A549 treated with AZD9567 at 1 μM for 4 hours (cell line): ENCODE measurements around the gene CABLES1. TPM values are rescaled to one million over a fixed set of nuclear protein-coding genes. Genes with fewer than 3 reads are reported as not detected.

ENCODE experiments used
- total RNA-seq: library from RNA; stranded (reverse); fragments of 200-300 nt; extraction: Qiagen RNA extraction; gene quantifications from 5 replicates; pipeline ENCODE4 v1.2.3, GENCODE V29; 2022; ENCODE audit not compliant: insufficient read depth

The CABLES1 gene, protein sequence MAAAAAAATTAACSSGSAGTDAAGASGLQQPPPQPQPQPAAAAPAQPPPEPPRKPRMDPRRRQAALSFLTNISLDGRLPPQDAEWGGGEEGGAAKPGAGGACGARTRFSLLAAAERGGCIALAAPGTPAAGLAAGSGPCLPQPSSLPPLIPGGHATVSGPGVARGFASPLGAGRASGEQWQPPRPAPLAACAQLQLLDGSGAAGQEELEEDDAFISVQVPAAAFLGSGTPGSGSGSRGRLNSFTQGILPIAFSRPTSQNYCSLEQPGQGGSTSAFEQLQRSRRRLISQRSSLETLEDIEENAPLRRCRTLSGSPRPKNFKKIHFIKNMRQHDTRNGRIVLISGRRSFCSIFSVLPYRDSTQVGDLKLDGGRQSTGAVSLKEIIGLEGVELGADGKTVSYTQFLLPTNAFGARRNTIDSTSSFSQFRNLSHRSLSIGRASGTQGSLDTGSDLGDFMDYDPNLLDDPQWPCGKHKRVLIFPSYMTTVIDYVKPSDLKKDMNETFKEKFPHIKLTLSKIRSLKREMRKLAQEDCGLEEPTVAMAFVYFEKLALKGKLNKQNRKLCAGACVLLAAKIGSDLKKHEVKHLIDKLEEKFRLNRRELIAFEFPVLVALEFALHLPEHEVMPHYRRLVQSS
- 11.5 to 20.4 TPM (median 11.7 TPM) in 5 replicates for total RNA-seq

DNA sequence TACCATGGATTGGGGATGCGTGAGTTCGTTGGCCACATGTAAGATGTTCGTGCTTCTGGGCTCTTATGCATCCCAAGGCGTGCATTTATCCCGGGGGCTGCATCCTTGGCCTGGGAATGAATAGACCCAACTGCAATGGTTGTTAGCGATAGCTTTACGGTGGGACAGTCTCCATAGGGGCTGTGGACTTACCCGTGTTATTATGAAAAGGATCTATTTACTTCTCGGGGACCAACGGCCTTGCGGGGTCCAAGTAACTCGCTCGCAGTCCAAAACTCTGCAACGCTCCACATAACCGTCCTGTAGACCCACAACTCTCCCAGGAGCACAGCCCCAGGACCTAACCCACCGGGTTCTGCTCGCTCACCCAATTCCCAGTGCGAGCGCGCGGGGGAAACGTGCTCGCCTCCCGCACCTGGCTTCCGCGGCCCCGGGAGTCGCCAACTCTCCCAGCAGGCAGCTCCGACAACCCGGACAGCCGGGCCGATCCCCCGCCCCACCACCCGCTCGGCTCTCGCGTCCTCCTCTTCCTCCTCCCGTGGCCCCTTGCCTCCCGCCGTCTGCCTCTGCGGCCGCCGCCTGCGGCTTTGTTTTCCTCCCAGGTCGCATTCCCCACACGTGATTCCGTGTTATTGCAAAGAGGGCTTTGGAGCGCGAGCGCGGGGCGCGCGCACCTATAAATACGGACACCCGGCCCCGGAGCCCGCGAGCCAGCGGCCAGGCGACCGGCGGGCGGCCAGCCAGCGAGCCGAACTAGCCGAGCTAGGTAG, at the start of gene CABLES1:
TSS of gene CABLES1 (plus strand) at position 706 of the 770 bp plus-strand sequence. CDS start 278 bp downstream, outside the sequence.

Other genes with a start within 250 kb of the CABLES1 start
- gene RBBP8, start 202.2 kb upstream of the CABLES1 start, total RNA-seq: 21.3 to 35.6 TPM (median 22.4 TPM) in 5 replicates